GM21526 (cell line): ENCODE results near the gene PTGES2.
A peak's percentile ranks its signal among the peaks of the same experiment; 100 is the strongest.
"Not testable (repeated sequence)": the region's sequence is repeated elsewhere in the genome, so short reads cannot be mapped to it uniquely, and the experiment has no call there.

Experiments
- ATAC-seq: cut with Tn5 transposase; IDR thresholded peaks from one replicate; pipeline ENCODE4 v1.9.1; 2021; ENCODE audit warnings: moderate library complexity; ENCODE audit not compliant: unreplicated experiment, low FRiP score

The PTGES2 gene

DNA sequence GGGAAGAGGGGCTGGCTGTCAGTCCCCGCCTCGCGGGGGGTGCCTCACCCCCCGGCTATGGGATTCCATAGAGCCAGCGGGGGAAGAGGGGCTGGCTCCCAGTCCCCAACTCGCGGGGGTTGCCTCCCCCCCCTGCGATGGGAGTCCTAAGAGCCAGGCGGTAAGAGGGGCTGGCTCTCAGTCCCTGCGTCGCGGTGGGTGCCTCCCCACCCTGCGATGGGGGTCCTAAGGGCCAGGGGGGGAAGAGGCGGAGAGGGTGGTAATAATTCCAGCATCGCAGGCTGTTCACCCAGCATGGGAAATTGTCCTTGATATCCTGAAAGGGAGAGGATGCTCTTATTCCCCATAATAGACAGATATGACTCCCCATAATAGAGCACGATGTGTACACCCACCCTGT is 12.1 kb upstream of the PTGES2 start:
- no peak for ATAC-seq

GRCh38 chr9:128138001-128138400 is 10.5 kb upstream of the PTGES2 start:
- no peak for ATAC-seq

GRCh38 chr9:128136816-128137793 is 9.6 kb upstream of the PTGES2 start:
- ATAC-seq: no peak

DNA sequence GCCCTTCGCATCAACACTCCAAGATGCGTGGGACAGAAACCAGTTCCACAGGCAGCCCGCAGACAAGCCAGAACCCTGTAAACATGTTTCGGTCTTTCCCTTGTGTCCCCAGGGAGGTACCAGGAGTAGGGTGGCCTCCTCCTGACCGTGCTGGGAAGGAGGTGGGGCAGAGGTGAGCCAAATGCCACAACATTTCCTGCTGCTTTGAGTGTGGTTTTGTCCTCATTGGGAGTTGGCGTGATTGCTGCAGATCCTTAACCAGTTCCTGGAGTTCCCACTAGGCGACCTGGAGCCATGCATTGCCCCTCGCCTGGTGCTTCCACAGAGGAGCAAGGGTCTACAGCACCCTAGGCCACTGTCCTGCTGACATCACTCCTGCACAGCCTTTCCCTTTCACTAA is 8.0 kb upstream of the PTGES2 start:
- ATAC-seq: not testable (repeated sequence)

GRCh38 chr9:128132139-128132538 is 4.6 kb upstream of the PTGES2 start:
- ATAC-seq: not testable (repeated sequence)

DNA sequence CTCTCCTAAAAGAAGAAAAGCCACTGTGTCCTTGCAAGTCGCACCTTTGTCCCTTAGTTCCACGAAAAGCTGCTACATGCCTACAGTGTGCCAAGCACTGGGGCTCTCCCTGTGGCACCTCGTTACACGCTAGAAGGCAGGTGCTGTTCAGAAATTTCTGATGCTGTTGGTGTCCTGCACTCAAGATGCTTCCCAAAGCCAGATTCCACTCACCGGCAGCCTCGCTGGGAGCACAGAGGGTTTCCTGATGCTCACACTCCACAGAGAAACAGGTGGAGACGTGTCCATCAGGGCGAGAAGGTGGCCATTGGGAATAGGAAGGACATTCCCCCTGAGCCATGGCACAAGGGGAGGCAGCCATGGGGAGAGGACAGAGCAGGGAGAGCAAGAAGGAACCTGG is 3.8 kb upstream of the PTGES2 start:
- not testable (repeated sequence) for ATAC-seq

GRCh38 chr9:128130651-128131050 is 3.1 kb upstream of the PTGES2 start:
- not testable (repeated sequence) for ATAC-seq

DNA sequence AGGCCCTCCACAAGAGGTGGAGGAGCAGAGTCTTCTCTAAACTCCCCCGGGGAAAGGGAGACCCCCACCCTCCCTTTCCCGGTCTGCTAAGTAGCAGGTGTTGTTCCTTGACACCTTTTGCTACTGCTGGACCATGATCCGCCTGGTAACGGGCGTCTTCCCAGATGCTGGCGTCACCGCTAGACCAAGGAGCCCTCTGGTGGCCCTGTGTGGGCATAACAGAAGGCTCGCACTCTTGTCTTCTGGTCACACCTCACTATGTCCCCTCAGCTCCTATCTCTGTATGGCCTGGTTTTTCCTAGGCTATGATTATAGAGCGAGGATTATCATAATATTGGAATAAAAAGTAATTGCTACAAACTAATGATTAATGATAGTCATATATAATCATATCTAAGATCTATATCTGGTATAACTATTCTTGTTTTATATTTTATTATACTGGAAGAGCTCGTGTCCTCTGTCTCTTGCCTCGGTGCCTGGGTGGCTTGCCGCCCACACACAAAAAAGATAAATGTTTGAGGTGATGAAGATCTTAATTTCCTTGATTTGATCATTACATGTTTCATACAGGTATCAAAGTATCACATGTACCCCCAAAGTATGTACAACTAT is 2.6 kb upstream of the PTGES2 start:
- ATAC-seq: not testable (repeated sequence)

GRCh38 chr9:128128836-128129590 is 1.5 kb upstream of the PTGES2 start:
- ATAC-seq: no peak

- peak; percentile 54 for ATAC-seq
Observed at GRCh38 chr9:128127990-128128835, 684 bp upstream of the PTGES2 start.

- no peak for ATAC-seq
Observed at GRCh38 chr9:128125580-128126354, 1.8 kb downstream of the PTGES2 start.

DNA sequence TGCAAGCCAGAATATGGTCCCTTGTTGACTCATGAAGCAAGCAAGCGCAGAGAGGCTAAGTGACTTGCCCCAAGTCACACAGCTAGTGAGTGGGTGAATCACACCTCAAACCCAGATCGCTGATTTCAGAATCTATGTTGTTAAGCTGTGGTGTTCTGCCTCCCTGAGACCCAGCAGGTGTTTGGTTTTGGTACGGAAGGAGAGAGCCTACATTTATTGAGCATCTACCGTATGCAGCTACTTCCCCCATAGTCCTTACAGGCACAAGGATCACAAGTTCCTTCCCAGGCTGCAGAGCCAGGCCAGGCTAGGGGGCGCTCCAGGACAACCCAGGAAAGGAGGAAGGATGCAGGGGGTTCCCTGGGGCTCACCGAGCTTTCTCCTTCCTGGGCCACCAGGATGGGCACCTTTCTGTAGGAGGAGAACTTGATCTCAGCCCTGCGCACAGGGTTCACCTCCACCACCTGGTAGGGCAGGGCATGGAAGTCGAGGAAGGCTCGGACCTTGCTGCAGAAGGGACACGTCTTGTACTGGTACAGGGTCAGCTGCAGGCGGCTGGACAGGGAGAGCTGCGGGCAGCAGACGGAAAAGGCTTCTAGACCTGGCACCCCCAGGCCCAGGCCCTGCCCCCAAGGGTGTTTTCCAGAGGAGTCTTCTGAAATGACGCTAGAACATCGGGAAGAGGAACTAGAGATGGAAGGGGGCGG is 2.5 kb downstream of the PTGES2 start:
- no peak for ATAC-seq

DNA sequence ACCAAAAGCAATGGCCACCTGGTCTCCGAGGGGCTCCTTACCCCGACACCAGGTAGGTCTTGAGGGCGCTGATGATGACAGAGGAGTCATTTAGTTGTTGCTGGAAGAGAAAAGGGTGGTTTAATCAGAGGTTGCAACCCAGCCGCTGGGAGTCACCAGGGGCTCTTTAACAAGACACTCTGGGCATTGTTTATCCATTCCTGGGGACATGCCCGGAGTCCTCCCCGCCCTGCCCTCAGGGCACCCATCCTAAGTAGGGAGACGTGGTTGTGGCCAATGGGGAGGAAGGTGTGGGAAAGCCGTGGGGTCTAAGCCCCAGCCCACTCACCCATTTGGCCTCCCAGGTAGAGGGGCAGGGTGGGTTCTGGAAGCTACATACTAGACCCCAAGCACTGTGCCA is 3.1 kb downstream of the PTGES2 start:
- no peak for ATAC-seq

DNA sequence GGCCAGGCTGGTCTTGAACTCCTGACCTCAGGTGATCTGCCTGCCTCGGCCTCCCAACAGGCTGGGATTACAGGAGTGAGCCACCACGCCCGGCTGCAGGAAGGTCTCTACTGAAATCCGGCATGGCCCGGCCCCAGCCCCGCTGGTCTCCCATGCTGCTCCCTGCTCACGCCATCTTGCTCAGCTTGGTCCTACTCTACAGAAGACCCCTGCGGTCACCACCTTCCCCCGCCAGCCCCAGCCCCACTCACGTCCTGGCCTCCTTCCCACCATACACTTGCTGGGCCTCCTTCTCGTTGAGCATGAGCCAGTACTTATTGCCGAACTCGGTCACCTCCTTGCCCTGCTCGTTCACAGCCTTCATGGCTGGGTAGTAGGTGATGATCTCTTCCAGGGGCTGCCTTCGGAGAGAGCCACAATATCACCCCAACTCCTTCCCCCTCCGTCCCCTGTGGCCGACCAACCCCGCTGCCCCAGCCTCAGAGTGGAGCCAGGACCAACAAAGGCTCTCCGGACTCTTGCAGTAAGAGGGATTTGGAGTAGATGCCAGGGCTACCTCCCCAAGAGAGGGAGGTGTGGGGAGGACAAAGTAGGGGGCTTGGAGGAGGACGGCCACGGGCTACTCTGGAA is 4.0 kb downstream of the PTGES2 start:
- ATAC-seq: no peak

GRCh38 chr9:128122809-128123175 is 4.7 kb downstream of the PTGES2 start:
- no peak for ATAC-seq

- ATAC-seq: no peak
Observed at GRCh38 chr9:128121924-128122808, 5.4 kb downstream of the PTGES2 start.

DNA sequence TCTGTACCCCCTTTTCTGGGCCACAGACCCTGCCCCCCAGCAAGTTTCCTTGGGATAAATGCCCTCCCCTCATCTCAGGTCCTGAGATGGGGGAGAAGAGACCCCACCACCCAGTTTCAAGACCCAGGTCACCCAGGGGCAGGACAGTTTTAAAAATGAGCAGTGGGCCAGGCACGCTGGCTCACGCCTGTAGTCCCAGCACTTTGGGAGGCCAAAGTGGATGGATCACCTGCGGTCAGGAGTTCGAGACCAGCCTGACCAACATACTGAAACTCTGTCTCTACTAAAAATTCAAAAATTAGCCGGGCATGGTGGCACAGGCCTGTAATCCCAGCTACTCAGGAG is 6.1 kb downstream of the PTGES2 start:
- ATAC-seq: no peak
